ENCODE results near the gene LRRC30. TPM values are rescaled to one million over a fixed set of nuclear protein-coding genes. Genes with fewer than 3 reads are reported as not detected.
A peak's percentile ranks its signal among the peaks of the same experiment; 100 is the strongest.

Gene LRRC30
- total RNA-seq, 1 donor from 2014 or later: not detected

DNA sequence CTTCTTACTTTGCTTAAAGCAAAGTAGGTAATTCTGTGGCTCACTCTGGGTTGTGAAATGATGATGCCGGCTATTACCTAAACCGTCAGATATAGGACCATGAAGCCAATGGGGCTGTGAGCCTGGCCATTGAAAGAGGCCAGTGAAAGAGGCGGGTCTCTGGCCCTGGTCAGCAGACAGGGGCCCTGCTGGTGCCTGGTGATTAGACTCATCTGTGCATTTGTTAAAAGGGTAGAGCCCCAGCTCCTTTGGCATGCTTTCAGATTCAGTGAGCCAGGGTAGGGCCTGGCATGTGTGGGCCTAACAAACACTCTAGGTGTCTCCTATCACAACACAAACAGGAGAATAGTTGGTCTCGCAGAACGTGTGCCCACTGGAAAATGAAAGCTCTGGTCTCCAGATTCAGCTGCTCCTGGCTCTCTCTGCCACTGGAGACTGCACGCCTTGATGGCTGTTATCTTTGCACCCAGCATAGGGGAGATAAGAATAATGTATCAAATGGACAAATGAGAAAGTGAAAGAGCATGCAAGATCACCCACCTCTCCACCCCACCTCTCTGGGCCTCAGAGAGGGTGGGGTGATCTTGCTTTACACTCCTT lies 6.9 kb downstream of the LRRC30 start:
- DNase-seq (ENCODE audit: low read depth in 2 of 2): no peak

DNA sequence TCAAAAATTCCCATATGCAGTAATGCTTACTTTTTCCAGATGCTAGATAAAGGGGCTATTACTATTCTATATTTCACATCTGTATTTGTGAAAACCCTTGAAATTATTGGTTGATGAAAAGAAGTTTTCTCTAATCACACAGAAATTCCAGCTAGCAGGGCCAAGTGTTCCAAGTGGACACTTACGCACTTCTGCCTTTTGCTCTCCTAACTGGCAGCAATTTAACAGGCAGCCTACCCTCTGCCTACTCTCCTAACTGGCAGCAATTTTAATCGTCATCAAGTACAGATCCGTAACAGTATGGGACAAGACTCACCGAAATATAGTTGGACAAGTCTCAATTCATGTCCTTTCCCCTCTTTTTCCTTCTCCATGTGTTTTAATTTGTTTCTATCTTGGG lies 12.0 kb downstream of the LRRC30 start:
- DNase-seq (ENCODE audit: low read depth in 2 of 2): no peak

DNA sequence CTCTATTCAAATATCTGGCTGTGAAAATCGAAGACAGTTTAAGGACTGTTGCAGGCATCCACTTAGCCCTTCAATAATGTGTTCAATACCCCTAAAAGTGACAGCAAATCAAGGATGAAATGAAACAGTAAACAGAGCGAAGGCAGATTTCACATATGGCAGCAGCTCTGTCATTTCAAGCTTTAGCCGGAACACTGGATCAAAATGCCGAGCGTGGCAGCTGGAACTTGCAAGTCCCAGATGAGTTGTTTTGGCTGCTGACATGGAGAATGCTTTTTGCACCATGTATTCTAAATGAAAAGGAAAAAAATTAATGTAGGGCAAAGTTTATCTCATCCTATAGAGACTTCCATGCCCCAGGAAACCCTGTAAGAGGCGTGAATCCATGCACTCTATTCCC lies 18.0 kb downstream of the LRRC30 start:
- DNase-seq (ENCODE audit: low read depth in 2 of 2): no peak

DNA sequence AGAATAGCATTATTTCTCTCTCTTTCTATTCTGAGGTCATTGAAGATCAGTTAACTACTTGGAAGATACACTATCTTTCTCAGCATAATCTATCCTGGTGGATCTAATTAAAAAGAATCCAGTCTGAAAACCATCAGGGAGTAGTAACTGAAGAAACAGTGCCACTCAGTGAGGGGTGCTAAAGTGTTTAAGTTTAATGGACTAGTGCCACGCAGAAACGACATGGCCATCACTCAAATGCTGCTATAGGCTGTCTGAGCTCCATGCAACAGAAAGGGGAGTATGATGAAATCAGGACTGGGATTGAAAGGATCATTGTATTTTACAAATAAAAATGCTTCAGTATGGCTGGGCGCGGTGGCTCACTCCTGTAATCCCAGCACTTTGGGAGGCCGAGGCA lies 23.3 kb downstream of the LRRC30 start:
- no peak for DNase-seq (ENCODE audit: low read depth in 2 of 2)

DNA sequence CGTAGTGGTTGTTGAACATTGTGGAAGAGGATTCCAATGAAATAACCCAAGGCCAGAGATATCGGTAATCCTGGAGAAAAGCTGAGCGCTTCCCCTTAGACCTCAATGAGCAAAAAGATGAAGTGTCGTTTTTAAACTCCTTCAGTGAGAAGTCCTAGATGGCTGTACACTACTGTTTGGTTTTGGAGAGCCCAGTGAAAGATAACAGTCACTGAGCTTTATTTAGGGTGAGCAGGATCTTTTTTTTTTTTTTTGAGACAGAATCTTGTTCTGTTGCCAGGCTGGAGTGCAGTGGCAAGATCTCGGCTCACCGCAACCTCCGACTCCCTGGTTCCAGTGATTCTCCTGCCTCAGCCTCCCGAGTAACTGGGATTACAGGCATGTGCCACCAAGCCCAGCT lies 24.2 kb downstream of the LRRC30 start:
- no peak for DNase-seq (ENCODE audit: low read depth in 2 of 2)

DNA sequence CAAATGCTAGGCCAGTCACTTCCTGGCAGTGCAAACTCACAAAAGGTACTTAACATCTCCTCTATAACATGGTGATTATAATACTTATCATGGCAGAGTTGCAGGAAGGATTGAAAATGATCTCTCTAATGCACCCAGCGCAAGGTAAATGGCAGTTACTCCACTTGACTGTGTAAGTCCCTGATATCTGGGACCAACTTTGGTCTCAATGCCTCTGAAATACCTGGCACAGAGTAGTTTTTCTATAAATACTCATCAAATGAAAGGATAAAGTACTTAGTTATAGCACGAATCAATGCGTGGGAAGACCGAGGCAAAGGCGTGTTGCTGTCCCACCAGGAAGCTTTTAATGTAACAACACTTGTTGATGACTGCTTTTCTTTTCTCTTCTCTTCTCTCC lies 24.8 kb downstream of the LRRC30 start:
- DNase-seq (ENCODE audit: low read depth in 2 of 2): no peak

DNA sequence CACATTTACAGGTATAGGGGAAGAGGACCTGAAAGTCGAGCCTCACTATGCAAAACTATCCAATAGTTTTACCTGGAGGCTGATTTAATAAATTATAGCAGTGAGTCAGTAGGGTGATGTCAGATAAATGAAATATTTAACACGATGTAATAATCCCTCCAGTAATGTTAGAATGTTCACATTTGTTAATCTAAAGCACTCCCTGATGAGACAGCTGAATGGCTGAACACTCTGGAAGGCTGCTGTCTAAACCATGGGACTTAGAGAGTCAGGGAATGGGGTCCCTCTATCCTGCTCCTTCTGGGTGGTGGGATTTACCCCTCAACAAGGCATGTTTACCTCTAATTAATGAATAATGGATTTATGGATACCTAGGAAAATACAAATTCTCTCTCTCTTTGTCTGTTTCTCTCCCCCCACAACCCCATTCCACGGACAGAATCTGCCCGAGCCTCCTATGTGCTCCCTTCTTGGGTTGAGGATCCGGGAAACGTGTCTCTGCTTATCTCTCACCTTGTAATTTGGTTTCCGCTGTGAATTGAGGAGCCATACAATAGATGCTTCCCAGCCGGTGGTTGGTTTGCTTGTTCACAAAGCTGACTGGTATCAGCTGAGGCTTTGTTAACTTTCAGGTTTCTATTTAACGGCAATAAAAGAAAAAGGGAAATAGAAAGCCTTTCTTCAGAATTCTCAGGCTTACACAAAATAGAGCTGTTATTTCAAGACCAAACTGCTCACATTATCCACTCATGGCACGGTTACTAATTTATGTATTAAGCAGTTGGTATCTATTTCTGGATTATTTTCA lies 25.9 kb downstream of the LRRC30 start:
- DNase-seq (ENCODE audit: low read depth in 2 of 2): no peak

DNA sequence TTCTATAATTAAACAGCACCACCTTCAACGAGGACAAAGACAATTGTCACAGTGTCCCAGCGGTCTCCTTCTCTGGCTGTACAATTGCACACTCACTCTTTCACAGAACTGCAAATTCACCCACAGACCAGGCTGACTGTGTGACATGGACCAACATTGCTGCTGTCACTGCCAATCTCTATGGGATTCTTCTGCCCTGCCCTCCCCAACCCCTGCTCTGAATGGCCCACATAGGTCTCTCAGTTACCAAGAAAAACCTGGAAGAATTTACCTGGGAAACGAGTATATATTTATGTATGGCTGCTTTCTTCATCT lies 26.5 kb downstream of the LRRC30 start:
- DNase-seq (ENCODE audit: low read depth in 2 of 2): no peak

DNA sequence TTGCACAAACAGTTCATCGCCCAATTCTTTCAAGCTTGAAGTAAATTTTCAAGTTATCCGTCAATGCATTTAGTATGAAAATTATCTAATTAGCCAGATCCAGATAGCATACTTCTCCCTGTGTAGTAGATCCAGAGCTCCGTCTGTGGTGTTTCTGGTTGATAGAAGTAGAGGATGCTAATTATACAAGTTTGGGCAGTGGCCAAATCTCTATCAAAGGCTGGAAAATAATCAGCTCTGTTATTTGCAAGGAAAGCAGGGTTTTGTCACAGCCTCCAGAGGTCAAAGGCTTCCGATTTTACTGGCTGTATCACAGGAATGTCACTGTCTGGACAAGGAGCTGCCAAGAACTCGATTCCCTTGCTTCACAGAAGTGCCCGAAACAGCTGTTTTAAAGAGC lies 28.6 kb downstream of the LRRC30 start:
- DNase-seq (ENCODE audit: low read depth in 2 of 2): no peak

DNA sequence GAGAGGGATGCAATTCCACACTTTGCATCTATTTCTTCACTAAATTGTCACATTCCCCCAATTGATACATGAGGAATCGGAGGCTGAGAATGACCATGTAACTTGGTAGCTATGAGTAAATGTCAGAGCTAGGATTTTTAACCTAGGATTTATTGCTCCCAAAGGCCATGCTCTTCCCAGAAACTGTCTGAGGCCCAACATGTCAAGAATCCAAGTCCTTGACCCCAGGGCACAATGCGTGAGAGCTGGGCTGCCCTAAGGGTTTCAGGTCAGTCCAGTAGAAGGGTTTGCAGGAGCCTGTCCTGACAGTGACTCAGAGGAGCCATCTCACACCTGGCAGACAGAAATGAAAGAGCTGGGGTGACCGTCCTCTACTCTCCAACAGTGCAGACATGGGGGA lies 30.3 kb downstream of the LRRC30 start:
- DNase-seq (ENCODE audit: low read depth in 2 of 2): no peak

DNA sequence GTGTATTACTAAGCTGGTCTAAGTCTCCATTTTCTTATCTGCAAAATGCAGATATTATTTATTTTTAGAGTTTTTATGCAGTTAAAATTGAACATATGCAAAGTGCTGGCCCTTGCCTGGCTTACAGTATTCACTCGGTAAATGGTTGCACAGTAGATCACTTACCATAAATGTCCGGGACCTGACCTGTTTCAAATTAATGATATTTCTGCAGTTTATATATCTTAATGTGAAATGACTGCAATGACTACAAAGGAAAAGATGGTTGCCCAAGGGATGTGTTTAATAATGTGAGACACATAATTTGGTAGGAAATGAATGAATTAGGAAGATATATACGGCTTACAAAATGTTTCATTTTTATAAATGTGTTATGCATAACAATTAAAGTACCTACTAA lies 37.1 kb downstream of the LRRC30 start:
- DNase-seq (ENCODE audit: low read depth in 2 of 2): no peak

DNA sequence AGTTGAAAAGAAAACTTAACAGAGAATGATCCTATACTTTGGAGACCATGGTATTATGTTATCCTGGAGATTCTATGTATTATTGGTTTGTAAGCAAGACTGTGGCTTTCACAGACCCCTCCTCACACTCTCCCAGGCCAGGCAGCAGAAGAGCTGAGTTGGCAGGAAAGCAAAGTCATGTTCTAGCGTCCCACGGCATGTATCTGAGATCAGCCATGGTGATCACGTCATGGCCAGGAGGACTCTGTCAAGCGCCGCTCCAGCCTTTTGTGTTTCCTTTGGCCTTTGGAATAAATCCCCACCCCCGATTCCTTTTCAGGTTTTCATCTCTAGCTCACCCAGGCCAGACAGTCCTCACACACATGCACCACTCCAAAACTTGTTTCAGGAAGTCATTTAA lies 39.1 kb downstream of the LRRC30 start:
- no peak for DNase-seq (ENCODE audit: low read depth in 2 of 2)

DNA sequence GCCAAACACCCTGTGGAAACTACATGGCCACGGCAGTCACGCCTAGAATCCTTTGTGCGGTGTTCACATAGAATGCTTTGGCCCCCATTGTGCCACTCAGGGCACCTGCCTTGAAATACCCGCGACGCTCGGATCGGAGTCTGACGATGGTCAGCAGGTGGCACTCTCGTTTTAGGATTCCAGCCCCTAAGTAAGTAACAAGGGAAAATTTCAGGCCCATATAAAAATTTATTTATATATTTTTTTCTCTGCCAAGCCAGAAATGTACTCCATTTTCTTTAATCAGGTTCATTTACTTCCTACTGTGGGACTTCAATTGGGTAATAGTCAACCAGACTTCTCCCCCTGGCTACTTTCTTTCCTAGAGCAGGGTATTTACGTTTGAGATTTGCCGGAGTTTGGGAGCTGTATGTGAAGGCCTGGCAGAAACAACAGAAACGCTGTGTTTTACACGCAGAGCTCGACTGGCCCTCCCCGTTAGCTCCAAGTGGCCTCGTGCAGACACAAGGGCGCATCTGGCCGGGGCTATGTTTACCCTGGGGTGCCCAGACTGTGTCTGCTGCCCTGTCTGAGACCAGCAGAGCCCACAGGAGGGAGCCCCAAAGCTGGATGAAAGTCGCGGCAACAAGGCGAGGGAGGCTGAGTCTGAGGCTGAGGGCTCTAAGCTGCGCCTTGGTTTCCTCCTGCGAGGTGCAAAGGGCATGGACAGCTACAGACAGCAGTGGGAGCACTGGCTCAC lies 41.6 kb downstream of the LRRC30 start:
- peak; percentile 79 to 83 for DNase-seq (ENCODE audit: low read depth in 2 of 2)

DNA sequence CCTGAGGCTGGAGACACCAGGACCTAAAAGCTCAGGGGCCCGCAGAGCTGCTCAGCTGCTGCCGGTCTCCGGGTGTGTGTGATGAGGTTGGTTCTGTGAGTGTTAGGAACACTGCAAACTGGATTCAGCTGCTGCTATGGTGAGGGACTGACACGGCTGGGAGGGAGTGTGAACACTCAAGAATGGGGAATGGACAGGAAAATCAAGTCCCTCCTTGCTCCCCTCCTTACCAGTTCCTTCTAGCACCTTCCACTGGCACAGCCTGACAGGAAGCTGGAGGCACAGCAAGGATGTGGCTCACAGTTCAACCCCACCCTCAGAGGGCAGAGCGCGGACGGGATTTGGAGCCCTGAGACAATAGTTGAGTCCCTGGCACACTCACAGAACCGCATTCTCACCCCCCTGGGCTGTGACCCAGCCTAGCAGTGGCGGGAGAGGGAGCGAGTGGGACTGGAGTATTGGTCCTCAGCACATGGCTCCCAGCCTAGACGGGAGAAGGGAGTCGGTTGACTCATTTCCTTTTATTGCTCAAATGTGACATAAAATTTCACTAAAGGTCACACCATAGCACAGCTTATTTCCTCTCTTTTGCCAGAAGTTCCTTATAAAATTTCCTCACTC lies 42.5 kb downstream of the LRRC30 start:
- DNase-seq (ENCODE audit: low read depth in 2 of 2): peak in 1 of 2 donors; percentile 80

DNA sequence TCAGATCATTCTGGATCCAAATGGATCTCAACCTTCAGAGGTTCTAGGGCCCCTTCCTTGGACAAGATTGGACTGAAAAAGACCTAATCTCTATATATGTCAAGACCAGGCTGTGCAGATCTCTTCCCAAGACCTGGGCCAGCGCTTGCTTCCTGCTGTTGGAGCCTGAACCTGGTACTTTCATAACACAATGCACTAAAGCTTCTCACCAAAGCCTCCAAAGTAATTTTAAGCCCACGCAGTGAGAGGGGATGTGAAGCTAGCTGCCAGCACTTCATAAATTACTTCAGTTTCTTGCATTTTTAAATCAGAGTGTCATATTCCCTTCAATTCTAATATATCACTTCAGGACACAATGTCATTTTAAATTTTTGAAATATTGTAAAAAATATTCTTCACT lies 50.7 kb downstream of the LRRC30 start:
- no peak for DNase-seq (ENCODE audit: low read depth in 2 of 2)

Other genes with a start within 250 kb of the LRRC30 start
- gene LAMA1, start 113.3 kb upstream of the LRRC30 start, total RNA-seq: 0.13 and 0.25 TPM in 2 replicates

All from dermis microvascular lymphatic vessel endothelial cell (primary cell).